PFSK-1 (cell line): ENCODE results near the gene RPS6KA2.

Experiments
- FOXP2 ChIP-seq: optimal IDR thresholded peaks from 2 replicates; pipeline ENCODE3; 2011; ENCODE audit warnings: borderline replicate concordance, control low read depth, inconsistent platforms; ENCODE audit not compliant: insufficient read depth; ENCODE audit errors: extremely low read length, extremely low read depth
- POLR2AphosphoS5 ChIP-seq: IDR thresholded peaks from 2 replicates; pipeline ENCODE4 v1.6.1; 2012; ENCODE audit warnings: low read depth, mild to moderate bottlenecking, control low read depth, low read length, moderate library complexity
- SIN3A ChIP-seq: IDR thresholded peaks from 2 replicates; pipeline ENCODE4 v1.6.1; 2012; ENCODE audit warnings: mild to moderate bottlenecking, low read length, moderate library complexity, borderline replicate concordance; ENCODE audit not compliant: insufficient read depth
- TAF1 ChIP-seq: IDR thresholded peaks from 2 replicates; pipeline ENCODE4 v1.6.1; 2012; ENCODE audit warnings: low read length, control low read depth, borderline replicate concordance; ENCODE audit not compliant: insufficient read depth
- TF ChIP-seq, protein P1 (sequence below), 2 experiments: IDR thresholded peaks; 2 replicates each; pipeline versions ENCODE4 v1.6.1 to v1.8.0; 2011 to 2012; ENCODE audit warnings: low read depth in 2 of 2, low read length in 2 of 2, control low read depth in 1 of 2, inconsistent platforms in 1 of 2, mild to moderate bottlenecking in 1 of 2, moderate library complexity in 1 of 2; ENCODE audit not compliant: insufficient read depth in 1 of 2

RPS6KA2 gene

DNA sequence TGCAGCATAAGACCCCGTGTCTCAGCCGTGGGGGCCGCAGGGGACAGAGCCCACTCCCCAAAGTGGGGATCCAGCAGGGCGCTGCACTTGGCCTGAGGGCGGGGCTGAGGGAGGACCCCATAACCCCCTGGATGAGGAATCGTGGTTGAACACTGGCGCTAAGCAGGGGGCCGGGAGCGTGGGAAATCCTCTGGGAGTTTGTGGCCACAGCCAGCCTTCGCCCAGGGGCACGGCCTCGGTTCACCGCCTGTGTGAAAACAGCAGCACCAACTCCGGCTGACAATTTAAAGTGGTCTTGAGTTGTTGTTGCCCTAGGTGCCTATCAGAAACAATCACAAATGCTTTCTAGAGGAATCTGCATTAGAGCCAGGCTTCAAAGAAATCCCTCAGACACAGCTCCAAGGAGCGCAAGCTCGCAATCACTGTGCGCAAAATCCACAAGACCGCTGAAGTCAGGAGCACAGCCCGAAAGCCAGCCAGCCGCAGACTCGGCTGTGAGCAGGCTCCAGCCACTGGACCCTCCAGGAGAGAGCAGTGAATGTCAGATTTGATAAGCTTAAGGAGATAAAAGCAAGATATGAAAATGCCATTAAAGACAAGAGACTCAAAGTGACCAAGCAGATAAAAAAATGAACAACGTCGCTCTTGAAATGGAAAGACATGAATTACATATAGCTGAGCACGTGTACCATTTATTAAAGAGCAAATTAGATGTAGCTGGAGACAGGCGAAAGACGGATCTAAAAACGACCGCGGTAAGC is 10.9 kb upstream of the RPS6KA2 start:
- TF ChIP-seq FOXP2 = no peak
- no peak for TF ChIP-seq SIN3A
- TF ChIP-seq, protein P1, sequence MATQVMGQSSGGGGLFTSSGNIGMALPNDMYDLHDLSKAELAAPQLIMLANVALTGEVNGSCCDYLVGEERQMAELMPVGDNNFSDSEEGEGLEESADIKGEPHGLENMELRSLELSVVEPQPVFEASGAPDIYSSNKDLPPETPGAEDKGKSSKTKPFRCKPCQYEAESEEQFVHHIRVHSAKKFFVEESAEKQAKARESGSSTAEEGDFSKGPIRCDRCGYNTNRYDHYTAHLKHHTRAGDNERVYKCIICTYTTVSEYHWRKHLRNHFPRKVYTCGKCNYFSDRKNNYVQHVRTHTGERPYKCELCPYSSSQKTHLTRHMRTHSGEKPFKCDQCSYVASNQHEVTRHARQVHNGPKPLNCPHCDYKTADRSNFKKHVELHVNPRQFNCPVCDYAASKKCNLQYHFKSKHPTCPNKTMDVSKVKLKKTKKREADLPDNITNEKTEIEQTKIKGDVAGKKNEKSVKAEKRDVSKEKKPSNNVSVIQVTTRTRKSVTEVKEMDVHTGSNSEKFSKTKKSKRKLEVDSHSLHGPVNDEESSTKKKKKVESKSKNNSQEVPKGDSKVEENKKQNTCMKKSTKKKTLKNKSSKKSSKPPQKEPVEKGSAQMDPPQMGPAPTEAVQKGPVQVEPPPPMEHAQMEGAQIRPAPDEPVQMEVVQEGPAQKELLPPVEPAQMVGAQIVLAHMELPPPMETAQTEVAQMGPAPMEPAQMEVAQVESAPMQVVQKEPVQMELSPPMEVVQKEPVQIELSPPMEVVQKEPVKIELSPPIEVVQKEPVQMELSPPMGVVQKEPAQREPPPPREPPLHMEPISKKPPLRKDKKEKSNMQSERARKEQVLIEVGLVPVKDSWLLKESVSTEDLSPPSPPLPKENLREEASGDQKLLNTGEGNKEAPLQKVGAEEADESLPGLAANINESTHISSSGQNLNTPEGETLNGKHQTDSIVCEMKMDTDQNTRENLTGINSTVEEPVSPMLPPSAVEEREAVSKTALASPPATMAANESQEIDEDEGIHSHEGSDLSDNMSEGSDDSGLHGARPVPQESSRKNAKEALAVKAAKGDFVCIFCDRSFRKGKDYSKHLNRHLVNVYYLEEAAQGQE (IDR thresholded peaks at IDR 0.05; ENCODE audit: insufficient read depth in 1 of 2, low read depth in 2 of 2, low read length in 2 of 2) = no peak
- no peak for TF ChIP-seq POLR2AphosphoS5
- no peak for TF ChIP-seq TAF1

DNA sequence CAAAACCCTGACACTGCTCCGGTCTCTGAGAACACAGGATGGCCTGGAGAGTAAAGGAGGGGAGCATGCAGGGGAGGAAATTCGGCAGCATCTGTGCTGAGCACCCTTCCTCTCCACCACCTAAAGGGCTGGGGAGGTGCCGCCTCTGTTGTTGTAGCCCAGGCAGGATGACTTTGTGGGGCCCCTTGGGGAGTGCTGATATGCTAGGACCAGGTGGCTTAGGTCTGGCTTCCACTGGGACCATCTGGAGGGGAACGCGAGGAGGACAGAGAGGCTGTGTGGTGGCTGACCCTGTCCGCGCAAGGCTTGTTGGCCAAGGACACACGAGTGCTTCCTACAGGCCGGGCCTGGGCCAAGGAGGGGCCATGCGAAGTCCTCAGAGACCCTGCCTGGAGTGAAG is 9.9 kb upstream of the RPS6KA2 start:
- no peak for TF ChIP-seq SIN3A
- no peak for TF ChIP-seq TAF1
- TF ChIP-seq POLR2AphosphoS5 = no peak
- no peak for TF ChIP-seq FOXP2
- TF ChIP-seq, protein P1 (IDR thresholded peaks at IDR 0.05; ENCODE audit: insufficient read depth in 1 of 2, low read depth in 2 of 2, low read length in 2 of 2) = no peak

DNA sequence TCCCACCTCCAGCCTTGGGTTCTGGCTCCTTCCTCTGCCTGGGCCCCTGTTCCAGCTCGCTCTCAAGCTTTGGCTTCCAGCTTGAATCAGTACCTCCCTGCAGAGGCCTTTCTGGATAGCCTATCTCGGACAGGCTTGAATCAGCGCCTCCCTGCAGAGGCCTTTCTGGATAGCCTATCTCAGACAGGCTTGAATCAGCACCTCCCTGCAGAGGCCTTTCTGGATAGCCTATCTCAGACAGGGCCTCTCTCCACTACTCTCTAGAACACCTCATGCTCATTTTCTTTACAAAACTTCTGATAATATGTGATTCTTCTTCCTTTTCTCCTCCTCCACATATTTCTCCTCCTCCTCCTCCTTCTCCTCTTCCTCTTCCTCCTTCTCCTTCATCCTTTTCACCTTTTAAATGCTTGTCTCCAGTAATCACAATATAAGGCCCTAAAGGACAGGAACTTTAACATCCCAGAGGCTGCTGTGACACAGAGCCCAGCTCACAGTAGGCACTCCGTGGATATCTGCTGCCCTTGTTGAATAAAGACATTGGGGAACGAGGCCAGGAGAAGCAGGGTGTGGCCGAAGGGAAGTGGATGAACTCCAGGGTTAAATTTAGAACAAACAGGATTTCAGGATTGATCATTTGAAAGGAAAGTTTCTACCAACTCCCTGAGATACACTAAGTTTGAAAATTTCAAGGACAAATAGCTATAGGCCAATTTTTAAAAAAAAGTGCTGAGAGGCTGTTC is 9.3 kb upstream of the RPS6KA2 start:
- TF ChIP-seq, protein P1 (IDR thresholded peaks at IDR 0.05; ENCODE audit: insufficient read depth in 1 of 2, low read depth in 2 of 2, low read length in 2 of 2) = no peak
- TF ChIP-seq SIN3A = no peak
- no peak for TF ChIP-seq TAF1
- TF ChIP-seq POLR2AphosphoS5 = no peak
- TF ChIP-seq FOXP2 = no peak

DNA sequence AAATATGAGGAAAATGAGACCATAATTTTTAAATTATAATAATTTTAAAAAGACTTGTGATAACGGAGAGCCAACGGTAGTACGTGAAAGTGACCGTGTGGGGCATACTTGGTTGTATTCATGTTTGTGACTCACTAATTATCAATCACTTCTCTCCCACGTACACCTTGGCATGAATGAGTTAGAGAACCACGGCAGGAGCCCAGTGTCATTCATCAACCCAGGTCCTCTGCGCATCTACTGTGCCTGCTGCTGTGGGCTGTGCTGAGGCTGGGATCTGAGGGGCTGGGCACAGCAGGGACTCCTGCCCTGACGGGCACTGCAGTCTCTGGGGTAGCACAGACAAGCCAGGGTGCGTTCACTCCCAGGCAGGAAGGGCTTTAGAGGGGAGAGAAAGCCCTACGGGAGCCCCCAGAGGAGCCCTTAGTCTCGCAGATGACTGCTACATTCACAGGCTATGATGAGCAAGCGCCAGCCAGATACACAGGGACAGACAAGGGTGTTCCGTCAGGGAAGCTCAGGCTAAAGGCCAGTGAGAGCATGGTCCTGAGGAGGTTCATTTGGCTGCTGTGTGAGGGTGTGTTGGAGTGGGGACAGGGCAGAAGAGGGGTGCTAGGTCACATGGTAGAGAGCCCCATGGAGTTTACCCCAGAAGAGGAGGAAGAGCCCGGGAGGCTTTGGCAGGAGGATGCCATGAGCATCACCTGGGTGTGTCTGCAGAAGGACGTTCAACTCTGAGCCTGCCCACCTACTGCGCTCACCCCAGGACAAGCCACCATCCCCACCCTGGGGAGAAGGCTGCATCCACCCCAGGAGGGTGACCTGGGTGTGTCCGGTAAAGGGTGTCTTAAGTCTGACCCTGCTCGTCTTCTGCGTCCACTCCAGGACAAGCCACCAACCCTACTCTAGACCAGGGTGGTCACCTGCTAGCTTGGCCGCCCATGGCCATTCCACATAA is 8.2 kb upstream of the RPS6KA2 start:
- TF ChIP-seq SIN3A = no peak
- TF ChIP-seq, protein P1 (IDR thresholded peaks at IDR 0.05; ENCODE audit: insufficient read depth in 1 of 2, low read depth in 2 of 2, low read length in 2 of 2) = no peak
- TF ChIP-seq FOXP2 = no peak
- TF ChIP-seq POLR2AphosphoS5 = no peak
- no peak for TF ChIP-seq TAF1
